RWPE1 (cell line): ENCODE data around the gene DUSP12.

Experiments
- CTCF ChIA-PET: fragments of 350-600 bp; sonication (Branson Sonifier 250); formaldehyde crosslinking; extraction: SDS; loops from one replicate; lab custom pipeline; 2021; lab: Yijun Ruan, JAX
- POLR2A ChIA-PET: fragments of 400-600 bp; formaldehyde crosslinking; extraction: SDS; loops from one replicate; lab custom pipeline; 2020; ENCODE audit warnings: antibody characterized with exemption; ENCODE audit not compliant: low non-redundant PET; lab: Yijun Ruan, JAX
- DNase-seq: peaks from one replicate; pipeline ENCODE4 v3.0.0; 2012; ENCODE audit warnings: low spot score
- H3K27ac ChIP-seq: fragments of 450-650 bp; 2 replicates; pipeline ENCODE4 v1.5.1; 2017
- CTCF ChIP-seq: fragments of 450-650 bp; conservative IDR thresholded peaks from 2 replicates; pipeline ENCODE4 v1.5.1; 2017; ENCODE audit warnings: low read depth, mild to moderate bottlenecking

Gene DUSP12

GRCh38 chr1:161749509-161750407, at the start of gene DUSP12:
DUSP12 (plus strand) TSS chr1:161749786; CDS start chr1:161749802, 16 bp downstream.
- peak; percentile 91 for DNase-seq
- POLR2A ChIA-PET, result interaction anchor here (0.6 to 1.2 kb wide), 3 partner anchors 15 to 287 kb away, joined by 3 to 4 read pairs (median 4); no protein-coding TSS in a partner anchor
- CTCF ChIA-PET, result interaction anchor here (0.6 to 1.3 kb wide), 2 partner anchors 10 to 58 kb away, joined by 3 to 4 read pairs; no protein-coding TSS in a partner anchor
- peak within 1 kb of the TSS; percentile 91 for H3K27ac ChIP-seq
- TF ChIP-seq CTCF, result peak; percentile 27

- H3K27ac ChIP-seq, result no peak overlapping the region
- ChIA-PET CTCF (no interaction called here), POLR2A (no interaction called here)
- DNase-seq, result no peak
- TF ChIP-seq CTCF, result no peak
These were observed 47.3 kb upstream of the DUSP12 start for GRCh38 chr1:161702250-161702649.

- CTCF ChIA-PET, result no interaction called here
These were observed 44.0 kb upstream of the DUSP12 start for GRCh38 chr1:161705537-161705936.

GRCh38 chr1:161706113-161706481, 43.5 kb upstream of the DUSP12 start:
- DNase-seq, result no peak
- ChIA-PET POLR2A (no interaction called here), CTCF (interaction anchor here (0.7 kb wide), 1 partner anchor 15 kb away, joined by 3 read pairs; no protein-coding TSS in a partner anchor)
- no peak for TF ChIP-seq CTCF
- peak overlapping the region; percentile 56; the same call in 1 of the 2 replicates for H3K27ac ChIP-seq

More at GRCh38 chr1:161705537-161705936, 44.0 kb upstream of the DUSP12 start:
- TF ChIP-seq CTCF, result no peak
- H3K27ac ChIP-seq, result no peak overlapping the region
- POLR2A ChIA-PET, result no interaction called here
- DNase-seq, result no peak

GRCh38 chr1:161706482-161707347, 42.9 kb upstream of the DUSP12 start, which contains the start of gene FCRLA:
FCRLA (plus strand) TSS chr1:161707229; CDS start chr1:161707265, 36 bp downstream.
- ChIA-PET CTCF (interaction anchor here (0.6 to 0.7 kb wide), 3 partner anchors 16 to 607 kb away, joined by 3 read pairs; no protein-coding TSS in a partner anchor), POLR2A (no interaction called here)
- DNase-seq, result peak; percentile 53
- no peak for TF ChIP-seq CTCF
- peak within 1 kb of the TSS; percentile 56; the same call in 1 of the 2 replicates for H3K27ac ChIP-seq

- no peak for DNase-seq
- POLR2A ChIA-PET, result no interaction called here
- no peak overlapping the region for H3K27ac ChIP-seq
- CTCF ChIA-PET, result no interaction called here
- TF ChIP-seq CTCF, result no peak
These were observed 42.1 kb upstream of the DUSP12 start for GRCh38 chr1:161707503-161707902.
